ENCODE measurements around the gene TPCN2. TPM values are rescaled to one million over a fixed set of nuclear protein-coding genes. Genes with fewer than 3 reads are reported as not detected.
"Not testable (repeated sequence)": the region's sequence is repeated elsewhere in the genome, so short reads cannot be mapped to it uniquely, and the experiment has no call there.

The TPCN2 gene
- total RNA-seq, 4 donors from 2014 or later, result 12.7 to 16.9 (median 14.2) TPM

DNA sequence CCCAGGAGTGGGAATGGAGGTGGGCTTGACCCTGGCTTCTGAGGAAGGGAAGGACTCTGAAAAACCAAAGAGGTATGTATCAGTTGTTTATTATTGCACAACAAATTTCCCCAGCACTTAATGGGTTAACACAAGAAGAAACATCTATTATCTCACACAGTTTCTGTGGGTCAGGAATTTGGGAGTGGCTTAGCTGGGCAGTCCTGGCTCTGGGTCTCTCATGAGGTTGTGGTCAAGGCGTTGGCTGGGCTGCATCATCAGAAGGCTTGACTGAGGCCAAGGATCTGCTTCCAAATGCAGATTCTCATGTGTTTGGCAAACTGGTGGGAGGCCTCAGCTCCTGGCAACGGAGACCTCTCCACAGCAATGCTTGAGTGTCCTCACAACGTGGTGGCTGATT lies 89.5 kb downstream of the TPCN2 start:
- intact Hi-C loops (cut with DNase I; ENCODE audit: low total_unique reads), result no loop called here
- no peak for DNase-seq (ENCODE audit: low spot score in 2 of 2)
- H3K4me3 ChIP-seq (ENCODE audit: low read depth, poor library complexity, severe bottlenecking), result no peak overlapping the region
- WGBS, 2 donors, result 57 to 59% methylated on average over 3 of the region's 3 CpGs
- no peak for TF ChIP-seq POLR2A (IDR thresholded peaks at IDR 0.05)
- TF ChIP-seq CTCF (IDR thresholded peaks at IDR 0.05), result no peak

GRCh38 chr11:69140161-69140560 lies 91.4 kb downstream of the TPCN2 start:
- peak in 1 of 2 donors; percentile 34 for DNase-seq (ENCODE audit: low spot score in 2 of 2)
- intact Hi-C loops (cut with DNase I; ENCODE audit: low total_unique reads); H3K4me3 ChIP-seq (ENCODE audit: low read depth, poor library complexity, severe bottlenecking): not testable (repeated sequence)
- 94 to 95% methylated on average over 7 of the region's 7 CpGs for WGBS, 2 donors

GRCh38 chr11:69140635-69141034 lies 91.9 kb downstream of the TPCN2 start:
- peak in 1 of 2 donors; percentile 36 for DNase-seq (ENCODE audit: low spot score in 2 of 2)
- WGBS, 2 donors, result 50 to 58% methylated on average over 5 of the region's 5 CpGs

GRCh38 chr11:69141742-69142141 lies 93.0 kb downstream of the TPCN2 start:
- intact Hi-C loops (cut with DNase I; ENCODE audit: low total_unique reads), result no loop called here
- 67 to 69% methylated on average over 8 of the region's 8 CpGs for WGBS, 2 donors
- peak in 1 of 2 donors; percentile 42 for DNase-seq (ENCODE audit: low spot score in 2 of 2)
- TF ChIP-seq CTCF (IDR thresholded peaks at IDR 0.05) (no peak), POLR2A (IDR thresholded peaks at IDR 0.05) (no peak)
- no peak overlapping the region for H3K4me3 ChIP-seq (ENCODE audit: low read depth, poor library complexity, severe bottlenecking)

More at GRCh38 chr11:69140635-69141034, 91.9 kb downstream of the TPCN2 start:
- intact Hi-C loops (cut with DNase I; ENCODE audit: low total_unique reads), result no loop called here
- no peak overlapping the region for H3K4me3 ChIP-seq (ENCODE audit: low read depth, poor library complexity, severe bottlenecking)
- TF ChIP-seq POLR2A (IDR thresholded peaks at IDR 0.05) (no peak), CTCF (IDR thresholded peaks at IDR 0.05) (no peak)

DNA sequence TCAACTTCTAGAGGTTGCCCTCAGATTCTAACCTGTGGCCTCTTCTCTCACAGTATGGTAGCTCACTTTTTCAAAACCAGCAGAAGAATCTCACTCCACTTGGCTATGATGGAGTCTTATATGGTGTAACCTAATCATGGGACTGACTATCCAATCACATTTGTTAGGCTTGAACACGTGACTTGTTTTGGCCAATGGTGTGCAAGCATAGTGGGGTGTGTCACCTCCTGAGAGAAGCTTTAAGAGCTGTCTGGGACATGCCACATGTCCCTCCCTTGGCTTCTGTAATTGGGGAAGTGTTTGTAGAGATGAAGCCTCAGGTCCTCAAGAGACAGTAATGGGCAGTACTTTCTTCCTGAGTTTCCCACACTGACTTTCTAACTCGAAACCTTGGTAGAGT lies 94.2 kb downstream of the TPCN2 start:
- H3K4me3 ChIP-seq (ENCODE audit: low read depth, poor library complexity, severe bottlenecking), result no peak overlapping the region
- TF ChIP-seq CTCF (IDR thresholded peaks at IDR 0.05), result no peak
- intact Hi-C loops (cut with DNase I; ENCODE audit: low total_unique reads), result no loop called here
- WGBS, 2 donors, result 90 to 96% methylated on average over 2 of the region's 2 CpGs
- peak in 1 of 2 donors; percentile 39 for DNase-seq (ENCODE audit: low spot score in 2 of 2)

DNA sequence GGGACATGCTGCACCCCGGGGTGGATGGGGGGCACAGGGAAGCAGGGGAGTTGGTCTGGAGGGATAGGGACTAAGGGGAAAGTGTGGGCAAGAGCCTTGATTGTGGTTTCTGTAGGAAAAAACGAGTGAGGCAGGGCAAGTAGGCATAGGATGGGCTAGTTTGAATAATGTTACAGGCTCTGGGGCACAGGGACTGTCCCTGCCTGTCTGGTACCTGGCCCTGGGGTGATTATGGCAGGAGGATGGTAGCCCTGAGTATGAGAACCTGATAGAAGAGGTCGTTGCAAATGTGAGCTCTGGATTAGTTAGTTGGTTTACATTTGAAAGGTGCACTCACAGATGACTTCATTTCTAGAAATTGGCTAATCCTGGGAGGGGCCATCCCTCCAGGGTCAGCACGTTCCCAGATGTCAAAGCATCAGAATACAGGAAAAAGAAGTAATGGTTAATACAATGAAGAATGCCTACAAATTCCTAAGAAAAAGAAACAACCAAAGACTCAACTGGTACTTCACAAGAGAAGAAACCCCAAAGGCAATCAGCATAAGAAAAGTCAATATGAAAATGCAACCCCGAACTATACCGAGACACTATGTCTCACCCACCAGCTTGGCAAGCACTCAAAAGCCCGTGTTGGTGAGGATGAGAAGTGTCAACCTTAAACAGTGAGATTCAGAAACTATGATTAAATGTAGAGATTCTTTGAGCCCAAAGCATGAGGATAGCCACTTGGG lies 95.8 kb downstream of the TPCN2 start:
- no peak overlapping the region for H3K4me3 ChIP-seq (ENCODE audit: low read depth, poor library complexity, severe bottlenecking)
- TF ChIP-seq POLR2A (IDR thresholded peaks at IDR 0.05) (no peak), CTCF (IDR thresholded peaks at IDR 0.05) (no peak)
- intact Hi-C loops (cut with DNase I; ENCODE audit: low total_unique reads), result no loop called here
- whole genome bisulfite sequencing, 2 donors, result 45 to 51% methylated on average over 7 of the region's 7 CpGs
- DNase-seq (ENCODE audit: low spot score in 2 of 2), result peak in 1 of 2 donors; percentile 28
